KMS-11 (cell line): Measurements from ENCODE around the gene ABITRAM.

Experiments used
- H2AFZ ChIP-seq: fragments of 200-600 bp; sonication (generic); 2 replicates; pipeline ENCODE4 v1.6.1; 2016; ENCODE audit warnings: antibody characterized with exemption, mixed run types, low read depth
- H3K27ac ChIP-seq: fragments of 200-600 bp; sonication (generic); 2 replicates; pipeline ENCODE4 v1.6.1; 2016; ENCODE audit warnings: mild to moderate bottlenecking, mixed run types
- H3K27me3 ChIP-seq: fragments of 200-600 bp; sonication (generic); 2 replicates; pipeline ENCODE4 v1.6.1; 2017; ENCODE audit warnings: mild to moderate bottlenecking, low read depth, mixed run types, moderate library complexity; ENCODE audit not compliant: insufficient read depth
- H3K36me3 ChIP-seq: fragments of 200-600 bp; sonication (generic); 2 replicates; pipeline ENCODE4 v1.6.1; 2017; ENCODE audit warnings: mild to moderate bottlenecking, mixed run types; ENCODE audit not compliant: insufficient read depth
- H3K4me1 ChIP-seq: fragments of 200-600 bp; sonication (generic); 2 replicates; pipeline ENCODE4 v1.6.1; 2016; ENCODE audit warnings: mild to moderate bottlenecking, low read depth, mixed run types; ENCODE audit not compliant: poor library complexity, severe bottlenecking
- H3K4me2 ChIP-seq: fragments of 200-600 bp; sonication (generic); 2 replicates; pipeline ENCODE4 v1.7.0; 2016; ENCODE audit warnings: mild to moderate bottlenecking, mixed run types
- H3K4me3 ChIP-seq: fragments of 200-600 bp; sonication (generic); IDR thresholded peaks from 2 replicates; pipeline ENCODE4 v1.6.1; 2017; ENCODE audit warnings: low read depth, low read length, mixed read lengths; ENCODE audit not compliant: insufficient read depth
- H3K79me2 ChIP-seq: fragments of 200-600 bp; sonication (generic); 2 replicates; pipeline ENCODE4 v1.6.1; 2016; ENCODE audit warnings: low read depth, mixed run types; ENCODE audit not compliant: insufficient read depth
- H3K9ac ChIP-seq: fragments of 200-600 bp; sonication (generic); 2 replicates; pipeline ENCODE4 v1.6.1; 2016; ENCODE audit warnings: mild to moderate bottlenecking, mixed run types
- H4K20me1 ChIP-seq: fragments of 200-600 bp; sonication (generic); 2 replicates; pipeline ENCODE4 v1.6.1; 2016; ENCODE audit warnings: mild to moderate bottlenecking, mixed run types; ENCODE audit not compliant: insufficient read depth
- TF ChIP-seq, protein P1 (sequence below): fragments of 200-600 bp; sonication (generic); conservative IDR thresholded peaks from 2 replicates; pipeline ENCODE4 v1.6.1; 2017; ENCODE audit warnings: low read depth, mild to moderate bottlenecking, antibody characterized with exemption, low read length, moderate library complexity, mixed read lengths

The ABITRAM gene

DNA sequence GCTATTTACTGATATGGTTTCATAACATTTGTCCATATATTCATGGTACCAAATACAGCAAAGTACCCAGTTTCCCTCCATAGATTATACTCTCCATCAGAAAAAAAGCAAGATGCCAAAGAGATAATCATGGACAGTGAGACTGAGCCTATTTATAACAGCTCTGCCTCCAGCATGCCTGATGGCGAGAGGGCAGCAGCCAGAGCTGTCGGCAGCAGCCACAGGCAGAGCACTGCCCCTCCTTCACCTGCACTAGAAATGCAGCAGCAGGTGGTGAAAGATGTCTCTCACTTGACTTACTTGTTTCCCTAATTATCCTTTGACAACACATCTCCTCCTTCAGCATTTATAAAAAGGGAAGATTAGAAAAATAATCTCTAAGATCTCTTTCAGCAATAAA lies 46.7 kb downstream of the ABITRAM start:
- Histone ChIP-seq H3K4me3 (no peak overlapping the region), H4K20me1 (no peaks in the 10 kb centered on the region), H3K79me2 (no peaks in the 10 kb centered on the region), H2AFZ (no peak overlapping the region), H3K4me1 (no peaks in the 10 kb centered on the region), H3K27me3 (no peaks in the 10 kb centered on the region), H3K9ac (no peak overlapping the region), H3K27ac (no peak overlapping the region), H3K36me3 (no peaks in the 10 kb centered on the region), H3K4me2 (no peak overlapping the region)
- TF ChIP-seq, protein P1, sequence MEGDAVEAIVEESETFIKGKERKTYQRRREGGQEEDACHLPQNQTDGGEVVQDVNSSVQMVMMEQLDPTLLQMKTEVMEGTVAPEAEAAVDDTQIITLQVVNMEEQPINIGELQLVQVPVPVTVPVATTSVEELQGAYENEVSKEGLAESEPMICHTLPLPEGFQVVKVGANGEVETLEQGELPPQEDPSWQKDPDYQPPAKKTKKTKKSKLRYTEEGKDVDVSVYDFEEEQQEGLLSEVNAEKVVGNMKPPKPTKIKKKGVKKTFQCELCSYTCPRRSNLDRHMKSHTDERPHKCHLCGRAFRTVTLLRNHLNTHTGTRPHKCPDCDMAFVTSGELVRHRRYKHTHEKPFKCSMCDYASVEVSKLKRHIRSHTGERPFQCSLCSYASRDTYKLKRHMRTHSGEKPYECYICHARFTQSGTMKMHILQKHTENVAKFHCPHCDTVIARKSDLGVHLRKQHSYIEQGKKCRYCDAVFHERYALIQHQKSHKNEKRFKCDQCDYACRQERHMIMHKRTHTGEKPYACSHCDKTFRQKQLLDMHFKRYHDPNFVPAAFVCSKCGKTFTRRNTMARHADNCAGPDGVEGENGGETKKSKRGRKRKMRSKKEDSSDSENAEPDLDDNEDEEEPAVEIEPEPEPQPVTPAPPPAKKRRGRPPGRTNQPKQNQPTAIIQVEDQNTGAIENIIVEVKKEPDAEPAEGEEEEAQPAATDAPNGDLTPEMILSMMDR, result no peak

DNA sequence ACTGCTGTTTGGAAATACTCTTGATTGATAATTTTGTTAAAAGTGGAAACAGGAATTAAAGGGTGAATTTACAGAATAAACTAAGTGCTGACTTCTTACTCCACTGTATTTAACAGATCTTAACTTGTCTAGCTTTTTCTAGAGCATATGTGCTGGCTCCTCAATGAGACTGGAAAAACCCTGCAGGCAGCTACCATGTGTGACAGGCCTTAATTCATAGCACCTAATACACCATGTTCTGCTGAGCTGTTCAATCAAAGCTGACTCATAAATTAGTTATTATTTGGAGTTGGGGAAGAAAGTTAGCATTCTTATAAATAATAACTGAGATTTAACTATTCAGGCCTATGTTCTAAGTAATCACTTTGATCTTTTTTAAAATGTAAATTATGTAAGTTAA lies 49.7 kb downstream of the ABITRAM start:
- no peaks in the 10 kb centered on the region for H4K20me1 ChIP-seq
- TF ChIP-seq, protein P1, result no peak
- H3K36me3 ChIP-seq, result no peaks in the 10 kb centered on the region
- H3K27me3 ChIP-seq, result no peaks in the 10 kb centered on the region
- H3K4me1 ChIP-seq, result no peaks in the 10 kb centered on the region
- H3K27ac ChIP-seq, result no peak overlapping the region
- H3K4me2 ChIP-seq, result no peak overlapping the region
- no peak overlapping the region for H3K4me3 ChIP-seq
- H2AFZ ChIP-seq, result no peak overlapping the region
- H3K9ac ChIP-seq, result no peak overlapping the region
- H3K79me2 ChIP-seq, result no peaks in the 10 kb centered on the region
